Gastrocnemius medialis (tissue), 4 donors: ENCODE measurements around the gene ENGASE.

Experiments
- POLR2A ChIP-seq, 2 donors: fragments of 450-650 bp; IDR thresholded peaks; one replicate each; pipeline ENCODE4 v1.6.1; 2017; ENCODE audit warnings: antibody characterized with exemption in 2 of 2, mild to moderate bottlenecking in 2 of 2, moderate library complexity in 2 of 2
- TF ChIP-seq, protein P1 (sequence below), 5 experiments: fragments of 450-650 bp in 3 of 5; fragments of 200-600 bp in 2 of 5; sonication (generic) in 2 of 5; IDR thresholded peaks in 4 of 5; conservative IDR thresholded peaks in 1 of 5; 1 replicate in 4 of 5; 2 replicates in 1 of 5; pipeline ENCODE4 v1.5.1; 2016 to 2019; ENCODE audit warnings: antibody characterized with exemption in 5 of 5, mild to moderate bottlenecking in 3 of 5, moderate library complexity in 3 of 5

DNA sequence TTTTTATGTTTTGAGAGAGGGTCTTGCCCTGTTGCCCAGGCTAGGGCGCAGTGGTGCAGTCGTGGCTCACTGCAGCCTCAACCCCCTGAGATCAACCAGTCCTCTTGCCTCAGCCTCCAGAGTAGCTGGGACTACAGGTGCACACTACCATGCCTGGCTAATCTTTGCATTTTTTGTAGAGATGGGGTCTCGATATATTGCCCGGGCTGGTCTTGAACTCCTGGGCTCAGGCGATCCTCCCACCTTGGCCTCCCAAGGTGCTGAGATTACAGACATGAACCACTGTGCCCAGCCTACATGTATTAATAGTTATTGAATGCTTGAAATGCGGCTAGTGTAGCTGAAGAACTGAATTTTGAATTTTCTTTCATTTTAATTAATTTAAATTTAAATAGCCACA, 38.4 kb upstream of the ENGASE start:
- TF ChIP-seq, protein P1, sequence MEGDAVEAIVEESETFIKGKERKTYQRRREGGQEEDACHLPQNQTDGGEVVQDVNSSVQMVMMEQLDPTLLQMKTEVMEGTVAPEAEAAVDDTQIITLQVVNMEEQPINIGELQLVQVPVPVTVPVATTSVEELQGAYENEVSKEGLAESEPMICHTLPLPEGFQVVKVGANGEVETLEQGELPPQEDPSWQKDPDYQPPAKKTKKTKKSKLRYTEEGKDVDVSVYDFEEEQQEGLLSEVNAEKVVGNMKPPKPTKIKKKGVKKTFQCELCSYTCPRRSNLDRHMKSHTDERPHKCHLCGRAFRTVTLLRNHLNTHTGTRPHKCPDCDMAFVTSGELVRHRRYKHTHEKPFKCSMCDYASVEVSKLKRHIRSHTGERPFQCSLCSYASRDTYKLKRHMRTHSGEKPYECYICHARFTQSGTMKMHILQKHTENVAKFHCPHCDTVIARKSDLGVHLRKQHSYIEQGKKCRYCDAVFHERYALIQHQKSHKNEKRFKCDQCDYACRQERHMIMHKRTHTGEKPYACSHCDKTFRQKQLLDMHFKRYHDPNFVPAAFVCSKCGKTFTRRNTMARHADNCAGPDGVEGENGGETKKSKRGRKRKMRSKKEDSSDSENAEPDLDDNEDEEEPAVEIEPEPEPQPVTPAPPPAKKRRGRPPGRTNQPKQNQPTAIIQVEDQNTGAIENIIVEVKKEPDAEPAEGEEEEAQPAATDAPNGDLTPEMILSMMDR (IDR thresholded peaks at IDR 0.05 in 4 of 5, conservative IDR thresholded peaks at IDR 0.05 in 1 of 5): no peak
- TF ChIP-seq POLR2A (IDR thresholded peaks at IDR 0.05): no peak
